Measurements from ENCODE around the gene NMRK2. TPM values are rescaled to one million over a fixed set of nuclear protein-coding genes. Genes with fewer than 3 reads are reported as not detected.

NMRK2 gene
- total and polyA plus RNA-seq, 2 experiments from 2014 or later = 0.95 TPM; not detected in 1

- H3K79me2 ChIP-seq = no peaks in the 10 kb centered on the region
- TF ChIP-seq EZH2phosphoT487 (IDR thresholded peaks at IDR 0.05; ENCODE audit: low read depth, severe bottlenecking, unreplicated experiment) (no peak), EZH2 (IDR thresholded peaks at IDR 0.05; ENCODE audit: borderline replicate concordance) (no peak), CTCF (IDR thresholded peaks at IDR 0.05; ENCODE audit: poor library complexity) (no peak)
- H3K27me3 ChIP-seq = no peaks in the 10 kb centered on the region
- H3K4me1 ChIP-seq (ENCODE audit: insufficient read depth) = no peaks in the 10 kb centered on the region
- H3K27ac ChIP-seq = no peak overlapping the region
- H3K4me3 ChIP-seq = no peak overlapping the region
- no peak overlapping the region for H3K4me2 ChIP-seq
- no peak overlapping the region for H2AFZ ChIP-seq
- 95% methylated on average over 39 of the region's 50 CpGs for WGBS (ENCODE audit: low lambda C conversion rate, missing lambda C conversion rate)
- H3K9me3 ChIP-seq (ENCODE audit: low read depth) = no peaks in the 10 kb centered on the region
- H3K9me2 ChIP-seq (replicated peaks; ENCODE audit: insufficient read depth) = no peaks in the 10 kb centered on the region
- no peak for DNase-seq (ENCODE audit: low spot score)
- no peaks in the 10 kb centered on the region for H3K36me3 ChIP-seq (replicated peaks; ENCODE audit: insufficient read depth, low read depth)
- no peaks in the 10 kb centered on the region for H4K20me1 ChIP-seq (ENCODE audit: insufficient read depth, poor library complexity, severe bottlenecking)
These were observed 25.1 kb upstream of the NMRK2 start for GRCh38 chr19:3907626-3908265.

- TF ChIP-seq EZH2phosphoT487 (IDR thresholded peaks at IDR 0.05; ENCODE audit: low read depth, severe bottlenecking, unreplicated experiment) (no peak), EZH2 (IDR thresholded peaks at IDR 0.05; ENCODE audit: borderline replicate concordance) (no peak), CTCF (IDR thresholded peaks at IDR 0.05; ENCODE audit: poor library complexity) (no peak)
- no peaks in the 10 kb centered on the region for H4K20me1 ChIP-seq (ENCODE audit: insufficient read depth, poor library complexity, severe bottlenecking)
- no peak overlapping the region for H3K4me2 ChIP-seq
- no peaks in the 10 kb centered on the region for H3K9me2 ChIP-seq (replicated peaks; ENCODE audit: insufficient read depth)
- no peaks in the 10 kb centered on the region for H3K79me2 ChIP-seq
- H3K4me3 ChIP-seq = no peak overlapping the region
- no peak overlapping the region for H2AFZ ChIP-seq
- H3K9me3 ChIP-seq (ENCODE audit: low read depth) = no peaks in the 10 kb centered on the region
- 96% methylated on average over 8 of the region's 14 CpGs for WGBS (ENCODE audit: low lambda C conversion rate, missing lambda C conversion rate)
- DNase-seq (ENCODE audit: low spot score) = no peak
- H3K4me1 ChIP-seq (ENCODE audit: insufficient read depth) = no peaks in the 10 kb centered on the region
- H3K36me3 ChIP-seq (replicated peaks; ENCODE audit: insufficient read depth, low read depth) = no peaks in the 10 kb centered on the region
- no peak overlapping the region for H3K27ac ChIP-seq
- no peaks in the 10 kb centered on the region for H3K27me3 ChIP-seq
These were observed 24.4 kb upstream of the NMRK2 start for GRCh38 chr19:3908266-3909054.

- no peaks in the 10 kb centered on the region for H3K9me3 ChIP-seq (ENCODE audit: low read depth)
- H3K27me3 ChIP-seq = no peaks in the 10 kb centered on the region
- no peaks in the 10 kb centered on the region for H3K4me1 ChIP-seq (ENCODE audit: insufficient read depth)
- no peaks in the 10 kb centered on the region for H4K20me1 ChIP-seq (ENCODE audit: insufficient read depth, poor library complexity, severe bottlenecking)
- H3K4me2 ChIP-seq = no peak overlapping the region
- H2AFZ ChIP-seq = no peak overlapping the region
- no peak overlapping the region for H3K4me3 ChIP-seq
- no peak for DNase-seq (ENCODE audit: low spot score)
- no peaks in the 10 kb centered on the region for H3K9me2 ChIP-seq (replicated peaks; ENCODE audit: insufficient read depth)
- H3K36me3 ChIP-seq (replicated peaks; ENCODE audit: insufficient read depth, low read depth) = no peaks in the 10 kb centered on the region
- no peak for TF ChIP-seq CTCF (IDR thresholded peaks at IDR 0.05; ENCODE audit: poor library complexity)
- no peak for TF ChIP-seq EZH2 (IDR thresholded peaks at IDR 0.05; ENCODE audit: borderline replicate concordance)
- no peak for TF ChIP-seq EZH2phosphoT487 (IDR thresholded peaks at IDR 0.05; ENCODE audit: low read depth, severe bottlenecking, unreplicated experiment)
- H3K79me2 ChIP-seq = no peaks in the 10 kb centered on the region
- H3K27ac ChIP-seq = no peak overlapping the region
- 92% methylated on average over 1 of the region's 1 CpG for WGBS (ENCODE audit: low lambda C conversion rate, missing lambda C conversion rate)
These were observed 22.8 kb upstream of the NMRK2 start for GRCh38 chr19:3910105-3910504.
